Cardiac muscle cell (in vitro differentiated cells and primary cell): ENCODE results near the gene SLC36A1. TPM values are rescaled to one million over a fixed set of nuclear protein-coding genes. Genes with fewer than 3 reads are reported as not detected.

Experiments used
- DNase-seq, 2 donors: peaks; one replicate each; pipeline versions ENCODE4 v3.0.0 to v3.0.0-alpha.2; 2010 to 2017; ENCODE audit warnings: low read depth in 1 of 2, low spot score in 1 of 2
- H3K27ac ChIP-seq: fragments of 200-600 bp; sonication (generic); 2 replicates; pipeline ENCODE4 v1.5.1; 2016
- H3K27me3 ChIP-seq: fragments of 200-600 bp; sonication (generic); 2 replicates; pipeline ENCODE4 v1.6.0; 2016; ENCODE audit warnings: control low read depth
- H3K36me3 ChIP-seq: fragments of 200-600 bp; sonication (generic); 2 replicates; pipeline ENCODE4 v1.5.1; 2016; ENCODE audit warnings: control low read depth
- H3K4me1 ChIP-seq: fragments of 200-600 bp; sonication (generic); 2 replicates; pipeline ENCODE4 v1.8.1; 2017; ENCODE audit warnings: low read depth, mild to moderate bottlenecking, mixed run types
- H3K4me3 ChIP-seq: fragments of 200-600 bp; sonication (generic); 2 replicates; pipeline ENCODE4 v1.5.1; 2016; ENCODE audit warnings: mild to moderate bottlenecking
- H3K9me3 ChIP-seq: fragments of 200-600 bp; sonication (generic); 2 replicates; pipeline ENCODE4 v1.5.1; 2017; ENCODE audit warnings: low read depth, mild to moderate bottlenecking, control low read depth
- CTCF ChIP-seq: IDR thresholded peaks from 2 replicates; pipeline ENCODE4 v1.5.1; 2012; ENCODE audit warnings: low read depth, mild to moderate bottlenecking, low read length
- polyA plus RNA-seq: library from polyadenylated mRNA; unstranded; fragments of >200 nt; fragmentation: Nextera tagmentation; extraction: Ambion mirVana; gene quantifications from 2 replicates; pipeline ENCODE4 v1.2.1, GENCODE V29; 2016
- total RNA-seq: library from RNA; depleted of rRNA; stranded (reverse); fragments of >200 nt; gene quantifications from 2 replicates; pipeline ENCODE4 v1.2.3, GENCODE V29; 2016

SLC36A1 gene
- total and polyA plus RNA-seq, 2 experiments from 2014 or later: 2.2 to 8.8 TPM

DNA sequence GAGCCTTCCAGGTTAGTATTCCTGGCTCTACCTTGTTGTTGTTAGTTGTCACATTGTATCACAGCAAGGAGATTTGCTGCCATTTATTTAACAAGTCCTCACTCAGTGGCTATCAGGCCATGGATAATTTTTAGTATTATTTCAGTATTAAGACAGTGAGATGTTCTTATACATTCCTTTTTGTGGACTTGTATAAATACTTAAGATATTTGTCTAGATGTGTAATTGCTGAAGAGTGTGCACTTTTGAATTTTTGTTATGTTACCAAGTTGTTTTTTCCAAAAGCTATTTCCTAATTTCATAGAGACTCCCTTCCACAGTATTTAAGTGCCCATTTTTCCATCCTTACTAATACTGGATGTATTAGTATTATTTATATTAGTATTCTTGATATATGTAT lies 22.0 kb downstream of the SLC36A1 start:
- no peaks in the 10 kb centered on the region for H3K9me3 ChIP-seq
- no peaks in the 10 kb centered on the region for H3K27me3 ChIP-seq
- no peak overlapping the region for H3K27ac ChIP-seq
- DNase-seq: no peak
- H3K36me3 ChIP-seq: no peaks in the 10 kb centered on the region
- no peaks in the 10 kb centered on the region for H3K4me1 ChIP-seq
- H3K4me3 ChIP-seq: no peak overlapping the region
- TF ChIP-seq CTCF: no peak

DNA sequence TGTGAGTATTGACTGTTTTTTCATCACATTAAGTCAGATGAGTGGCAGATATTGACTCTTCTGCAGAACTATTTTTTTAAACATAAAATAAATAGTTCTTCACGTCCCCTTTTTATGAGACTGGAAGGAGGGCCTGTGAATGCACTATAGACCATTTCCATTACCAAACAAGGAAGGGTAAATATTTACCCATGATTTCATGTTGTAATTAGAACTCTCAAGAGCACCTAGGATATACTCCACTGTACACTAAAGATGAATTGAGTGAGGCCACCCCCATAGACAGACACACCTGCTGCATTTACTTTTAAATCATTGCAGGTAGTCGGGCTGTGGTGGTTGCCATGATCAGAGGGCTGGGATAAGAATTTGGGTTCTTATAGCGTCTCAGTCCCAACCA lies 22.6 kb downstream of the SLC36A1 start:
- Histone ChIP-seq H3K27me3 (no peaks in the 10 kb centered on the region), H3K4me1 (no peaks in the 10 kb centered on the region), H3K27ac (no peak overlapping the region), H3K4me3 (no peak overlapping the region), H3K9me3 (no peaks in the 10 kb centered on the region), H3K36me3 (no peaks in the 10 kb centered on the region)
- no peak for TF ChIP-seq CTCF
- no peak for DNase-seq

- Histone ChIP-seq H3K9me3 (no peaks in the 10 kb centered on the region), H3K36me3 (no peaks in the 10 kb centered on the region), H3K27me3 (no peaks in the 10 kb centered on the region), H3K4me3 (no peak overlapping the region), H3K27ac (no peak overlapping the region), H3K4me1 (no peaks in the 10 kb centered on the region)
- no peak for TF ChIP-seq CTCF
- peak in 1 of 2 donors; percentile 31 for DNase-seq
Measured at GRCh38 chr5:151470439-151470838, 23.0 kb downstream of the SLC36A1 start.

DNA sequence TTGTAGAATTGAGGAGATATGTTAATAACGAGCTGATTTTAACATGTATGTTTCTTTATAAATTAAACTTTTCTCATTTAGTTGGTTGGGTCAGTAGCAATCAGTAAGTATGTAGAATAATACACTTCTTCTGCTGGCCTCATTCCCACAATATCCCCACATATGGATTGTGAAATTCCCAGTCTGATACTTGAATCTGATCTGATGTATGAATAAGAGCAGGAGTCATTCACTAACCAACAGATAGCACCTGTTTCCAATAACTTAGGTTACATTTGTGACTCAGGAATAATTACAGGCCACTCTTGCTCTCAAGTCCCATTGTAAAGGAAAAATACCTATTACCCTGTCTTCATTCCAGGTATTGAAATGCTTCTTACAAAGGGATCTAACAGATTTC lies 23.9 kb downstream of the SLC36A1 start:
- H3K9me3 ChIP-seq: no peaks in the 10 kb centered on the region
- no peaks in the 10 kb centered on the region for H3K27me3 ChIP-seq
- H3K4me1 ChIP-seq: no peaks in the 10 kb centered on the region
- H3K27ac ChIP-seq: no peak overlapping the region
- TF ChIP-seq CTCF: no peak
- DNase-seq: no peak
- no peak overlapping the region for H3K4me3 ChIP-seq
- no peaks in the 10 kb centered on the region for H3K36me3 ChIP-seq

GRCh38 chr5:151474799-151475198 lies 27.4 kb downstream of the SLC36A1 start:
- no peak for DNase-seq
- no peaks in the 10 kb centered on the region for H3K4me1 ChIP-seq
- H3K9me3 ChIP-seq: no peaks in the 10 kb centered on the region
- H3K36me3 ChIP-seq: no peaks in the 10 kb centered on the region
- H3K4me3 ChIP-seq: no peak overlapping the region
- H3K27ac ChIP-seq: no peak overlapping the region
- no peaks in the 10 kb centered on the region for H3K27me3 ChIP-seq
- no peak for TF ChIP-seq CTCF

DNA sequence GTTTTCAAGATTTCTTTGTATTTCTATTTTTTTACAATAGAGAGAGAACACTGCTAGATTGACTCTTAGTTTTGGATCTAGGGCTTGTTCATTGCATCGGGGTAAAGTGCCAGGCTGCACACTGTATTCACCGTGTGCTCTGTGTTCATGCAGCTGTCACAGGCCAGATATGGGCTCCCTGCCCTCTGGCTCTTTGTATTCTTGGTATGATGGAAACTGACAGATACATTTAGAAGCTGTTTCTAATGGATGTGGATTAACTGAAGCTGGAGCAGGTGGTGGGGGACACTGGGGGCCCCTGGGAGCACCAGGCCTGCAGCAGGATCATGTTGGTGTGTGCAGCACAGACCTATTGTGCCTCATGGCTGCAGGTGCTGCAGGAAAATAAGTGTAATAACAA lies 28.0 kb downstream of the SLC36A1 start:
- no peak overlapping the region for H3K27ac ChIP-seq

More for the DNA sequence above, 28.0 kb downstream of the SLC36A1 start:
- no peak for DNase-seq
- no peaks in the 10 kb centered on the region for H3K4me1 ChIP-seq
- H3K4me3 ChIP-seq: no peak overlapping the region
- H3K9me3 ChIP-seq: no peaks in the 10 kb centered on the region
- no peaks in the 10 kb centered on the region for H3K27me3 ChIP-seq
- TF ChIP-seq CTCF: no peak
- H3K36me3 ChIP-seq: no peaks in the 10 kb centered on the region
